Neural cell (in vitro differentiated cells): ENCODE measurements around the gene NRG2. TPM values are rescaled to one million over a fixed set of nuclear protein-coding genes. Genes with fewer than 3 reads are reported as not detected.

Experiments used
- H2AFZ ChIP-seq: fragments of 200-600, 300-800 bp; sonication (generic), shearing (Covaris generic); 2 replicates; pipeline ENCODE4 v1.6.0; 2014; ENCODE audit warnings: low read depth, mild to moderate bottlenecking, antibody characterized with exemption, low read length, moderate library complexity
- H3F3A ChIP-seq: fragments of 200-600 bp; shearing (Covaris generic); 2 replicates; pipeline ENCODE4 v1.6.1; 2016; ENCODE audit warnings: mild to moderate bottlenecking, moderate library complexity, mixed read lengths, antibody characterized with exemption, low read length; ENCODE audit not compliant: insufficient read depth, poor library complexity, severe bottlenecking
- H3K27ac ChIP-seq: fragments of 200-600, 300-800 bp; sonication (generic), shearing (Covaris generic); 2 replicates; pipeline ENCODE4 v1.5.1; 2014; ENCODE audit warnings: mild to moderate bottlenecking, low read length, moderate library complexity
- H3K27me3 ChIP-seq: fragments of 300-800, 200-600 bp; sonication (generic), shearing (Covaris generic); 2 replicates; pipeline ENCODE4 v1.6.0; 2014; ENCODE audit warnings: mild to moderate bottlenecking, low read depth, low read length, moderate library complexity; ENCODE audit not compliant: insufficient read depth
- H3K36me3 ChIP-seq: fragments of 300-800, 200-600 bp; sonication (generic), shearing (Covaris generic); 2 replicates; pipeline ENCODE4 v1.5.1; 2014; ENCODE audit warnings: mild to moderate bottlenecking, antibody characterized with exemption, low read length, moderate library complexity; ENCODE audit not compliant: insufficient read depth
- H3K4me2 ChIP-seq: fragments of 300-800, 200-600 bp; sonication (generic), shearing (Covaris generic); 2 replicates; pipeline ENCODE4 v1.6.0; 2014; ENCODE audit warnings: mild to moderate bottlenecking, low read length
- H3K4me3 ChIP-seq: fragments of 300-800, 200-600 bp; sonication (generic), shearing (Covaris generic); 2 replicates; pipeline ENCODE4 v1.5.1; 2014; ENCODE audit warnings: mild to moderate bottlenecking, low read length, moderate library complexity
- H3K79me2 ChIP-seq: fragments of 200-600 bp; shearing (Covaris generic); replicated peaks from 2 replicates; pipeline ENCODE4 v1.6.0; 2014; ENCODE audit warnings: mild to moderate bottlenecking, low read length, moderate library complexity; ENCODE audit not compliant: insufficient read depth
- H3K9ac ChIP-seq: fragments of 300-800, 200-600 bp; sonication (generic), shearing (Covaris generic); 2 replicates; pipeline ENCODE4 v1.6.1; 2016; ENCODE audit warnings: mild to moderate bottlenecking, low read length, mixed read lengths
- H3K9me2 ChIP-seq: fragments of 200-600 bp; shearing (Covaris generic); 2 replicates; pipeline ENCODE4 v1.6.1; 2016; ENCODE audit warnings: mild to moderate bottlenecking, low read length, mixed read lengths; ENCODE audit not compliant: insufficient read depth
- H3K9me3 ChIP-seq: fragments of 200-600, 300-800 bp; sonication (generic), shearing (Covaris generic); 2 replicates; pipeline ENCODE4 v1.6.1; 2016; ENCODE audit warnings: mild to moderate bottlenecking, mixed run types, low read length, moderate library complexity, mixed read lengths
- H4K20me1 ChIP-seq: fragments of 200-600 bp; shearing (Covaris generic); 2 replicates; pipeline ENCODE4 v1.6.1; 2016; ENCODE audit warnings: mild to moderate bottlenecking, mixed run types; ENCODE audit not compliant: insufficient read depth
- EP300 ChIP-seq: fragments of 450-650 bp; conservative IDR thresholded peaks from 2 replicates; pipeline ENCODE4 v1.6.1; 2014; ENCODE audit warnings: antibody characterized with exemption, mild to moderate bottlenecking, moderate library complexity; ENCODE audit not compliant: poor library complexity, severe bottlenecking
- EZH2 ChIP-seq: fragments of 200-600, 300-800 bp; shearing (Covaris generic), sonication (generic); IDR thresholded peaks from 2 replicates; pipeline ENCODE4 v1.6.1; 2014; ENCODE audit warnings: antibody characterized with exemption, low read length, borderline replicate concordance, mild to moderate bottlenecking; ENCODE audit not compliant: insufficient read depth, poor library complexity, severe bottlenecking
- MXI1 ChIP-seq: fragments of 450-650 bp; conservative IDR thresholded peaks from 2 replicates; pipeline ENCODE4 v1.6.1; 2014; ENCODE audit warnings: antibody characterized with exemption, mild to moderate bottlenecking; ENCODE audit not compliant: poor library complexity, severe bottlenecking
- POLR2AphosphoS5 ChIP-seq: IDR thresholded peaks from 2 replicates; pipeline ENCODE4 v1.6.1; 2012
- RAD21 ChIP-seq: fragments of 450-650 bp; conservative IDR thresholded peaks from 2 replicates; pipeline ENCODE4 v1.6.1; 2014; ENCODE audit warnings: antibody characterized with exemption, mild to moderate bottlenecking, moderate library complexity
- REST ChIP-seq: IDR thresholded peaks from 2 replicates; pipeline ENCODE4 v1.6.1; 2012; ENCODE audit warnings: borderline replicate concordance
- SMC3 ChIP-seq: fragments of 450-650 bp; conservative IDR thresholded peaks from 2 replicates; pipeline ENCODE4 v1.6.1; 2014; ENCODE audit warnings: antibody characterized with exemption, mild to moderate bottlenecking, moderate library complexity; ENCODE audit not compliant: poor library complexity
- TAF1 ChIP-seq: IDR thresholded peaks from 2 replicates; pipeline ENCODE4 v1.6.1; 2012; ENCODE audit warnings: low read depth
- polyA plus RNA-seq: library from polyadenylated mRNA; depleted of rRNA; stranded (reverse); fragments of >200 nt; gene quantifications from 2 replicates; pipeline ENCODE4 v1.2.3, GENCODE V29; 2014
- TF ChIP-seq, protein P1 (sequence below): fragments of 450-650 bp; IDR thresholded peaks from 2 replicates; pipeline ENCODE4 v1.5.1; 2014; ENCODE audit warnings: antibody characterized with exemption, mild to moderate bottlenecking, moderate library complexity; ENCODE audit not compliant: poor library complexity, severe bottlenecking

Gene NRG2
- polyA plus RNA-seq, 1 donor from 2014 or later, result 5.4 TPM

DNA sequence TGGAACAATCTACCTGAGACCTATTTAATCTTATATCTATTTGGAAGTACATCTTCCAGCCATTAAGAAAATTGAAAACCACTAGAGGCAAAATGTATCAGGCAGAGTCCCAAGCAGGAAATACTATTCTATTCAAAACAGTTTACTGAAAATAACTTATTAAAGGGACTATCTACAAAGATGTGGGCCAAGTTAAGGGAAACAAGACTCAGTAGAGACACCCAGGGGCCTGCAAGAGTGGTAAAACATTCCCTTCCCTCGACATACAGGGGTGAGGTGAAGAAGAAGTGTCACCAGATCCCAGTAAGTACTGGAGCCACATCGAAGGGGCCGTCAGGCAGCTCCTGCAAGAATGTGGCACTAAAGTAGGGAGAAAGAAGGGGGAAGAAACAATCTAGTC, 12.1 kb upstream of the NRG2 start:
- no peaks in the 10 kb centered on the region for H3F3A ChIP-seq
- no peak overlapping the region for H3K4me3 ChIP-seq
- no peak overlapping the region for H3K9ac ChIP-seq
- H3K9me2 ChIP-seq, result no peaks in the 10 kb centered on the region
- TF ChIP-seq POLR2AphosphoS5, result no peak
- no peak for TF ChIP-seq EZH2
- TF ChIP-seq, protein P1, sequence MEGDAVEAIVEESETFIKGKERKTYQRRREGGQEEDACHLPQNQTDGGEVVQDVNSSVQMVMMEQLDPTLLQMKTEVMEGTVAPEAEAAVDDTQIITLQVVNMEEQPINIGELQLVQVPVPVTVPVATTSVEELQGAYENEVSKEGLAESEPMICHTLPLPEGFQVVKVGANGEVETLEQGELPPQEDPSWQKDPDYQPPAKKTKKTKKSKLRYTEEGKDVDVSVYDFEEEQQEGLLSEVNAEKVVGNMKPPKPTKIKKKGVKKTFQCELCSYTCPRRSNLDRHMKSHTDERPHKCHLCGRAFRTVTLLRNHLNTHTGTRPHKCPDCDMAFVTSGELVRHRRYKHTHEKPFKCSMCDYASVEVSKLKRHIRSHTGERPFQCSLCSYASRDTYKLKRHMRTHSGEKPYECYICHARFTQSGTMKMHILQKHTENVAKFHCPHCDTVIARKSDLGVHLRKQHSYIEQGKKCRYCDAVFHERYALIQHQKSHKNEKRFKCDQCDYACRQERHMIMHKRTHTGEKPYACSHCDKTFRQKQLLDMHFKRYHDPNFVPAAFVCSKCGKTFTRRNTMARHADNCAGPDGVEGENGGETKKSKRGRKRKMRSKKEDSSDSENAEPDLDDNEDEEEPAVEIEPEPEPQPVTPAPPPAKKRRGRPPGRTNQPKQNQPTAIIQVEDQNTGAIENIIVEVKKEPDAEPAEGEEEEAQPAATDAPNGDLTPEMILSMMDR, result no peak
- no peaks in the 10 kb centered on the region for H3K79me2 ChIP-seq
- H3K4me2 ChIP-seq, result no peak overlapping the region
- no peaks in the 10 kb centered on the region for H3K9me3 ChIP-seq
- H3K27me3 ChIP-seq, result peaks cover 41% of the 10 kb centered on the region
- no peaks in the 10 kb centered on the region for H3K36me3 ChIP-seq
- H4K20me1 ChIP-seq, result no peaks in the 10 kb centered on the region
- no peak overlapping the region for H2AFZ ChIP-seq
- no peak overlapping the region for H3K27ac ChIP-seq

DNA sequence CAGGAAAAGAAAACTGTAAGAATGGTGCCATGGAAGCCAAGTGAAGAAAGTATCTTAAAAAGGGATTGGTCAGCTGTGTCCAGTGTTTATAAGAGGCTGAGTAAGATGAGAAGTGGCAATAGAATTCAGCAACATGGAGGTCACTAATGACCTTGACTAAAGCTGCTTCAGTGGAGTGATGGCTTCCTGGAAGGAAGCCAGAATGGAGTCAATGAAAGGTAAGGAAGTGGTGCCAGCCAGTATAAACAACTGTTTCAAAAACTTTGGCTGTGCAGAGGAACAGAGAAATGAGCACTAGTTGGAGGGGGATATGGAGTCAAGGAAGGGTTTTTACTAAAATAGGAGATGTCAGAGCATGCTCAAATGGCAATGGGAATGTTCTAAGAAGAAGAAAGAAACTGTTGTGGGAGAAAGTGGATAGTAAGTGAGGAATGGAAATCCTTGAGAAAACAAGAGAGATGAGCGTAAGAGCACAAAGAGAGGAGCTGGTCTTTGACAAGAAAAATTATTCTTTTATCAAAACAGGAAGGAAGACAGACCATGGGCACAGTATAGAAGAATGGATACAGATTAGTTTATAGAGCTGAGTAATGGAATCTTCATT, 11.1 kb upstream of the NRG2 start:
- H3K27ac ChIP-seq, result no peak overlapping the region
- H3K9me2 ChIP-seq, result no peaks in the 10 kb centered on the region
- H3K27me3 ChIP-seq, result peaks cover 34% of the 10 kb centered on the region
- TF ChIP-seq RAD21, result no peak
- TF ChIP-seq, protein P1, result no peak
- TF ChIP-seq SMC3, result no peak
- no peak for TF ChIP-seq EZH2
- no peak for TF ChIP-seq REST
- TF ChIP-seq POLR2AphosphoS5, result no peak
- TF ChIP-seq MXI1, result no peak
- no peak for TF ChIP-seq EP300
- TF ChIP-seq TAF1, result no peak
- H4K20me1 ChIP-seq, result no peaks in the 10 kb centered on the region
- H3F3A ChIP-seq, result no peaks in the 10 kb centered on the region
- H3K9ac ChIP-seq, result no peak overlapping the region
- no peak overlapping the region for H3K4me3 ChIP-seq
- no peaks in the 10 kb centered on the region for H3K79me2 ChIP-seq
- no peak overlapping the region for H2AFZ ChIP-seq
- no peaks in the 10 kb centered on the region for H3K9me3 ChIP-seq
- H3K4me2 ChIP-seq, result no peak overlapping the region
- no peaks in the 10 kb centered on the region for H3K36me3 ChIP-seq
